ENCODE results near the gene COX6A1.
"Not testable (repeated sequence)": the region's sequence is repeated elsewhere in the genome, so short reads cannot be mapped to it uniquely, and the experiment has no call there.

The COX6A1 gene

DNA sequence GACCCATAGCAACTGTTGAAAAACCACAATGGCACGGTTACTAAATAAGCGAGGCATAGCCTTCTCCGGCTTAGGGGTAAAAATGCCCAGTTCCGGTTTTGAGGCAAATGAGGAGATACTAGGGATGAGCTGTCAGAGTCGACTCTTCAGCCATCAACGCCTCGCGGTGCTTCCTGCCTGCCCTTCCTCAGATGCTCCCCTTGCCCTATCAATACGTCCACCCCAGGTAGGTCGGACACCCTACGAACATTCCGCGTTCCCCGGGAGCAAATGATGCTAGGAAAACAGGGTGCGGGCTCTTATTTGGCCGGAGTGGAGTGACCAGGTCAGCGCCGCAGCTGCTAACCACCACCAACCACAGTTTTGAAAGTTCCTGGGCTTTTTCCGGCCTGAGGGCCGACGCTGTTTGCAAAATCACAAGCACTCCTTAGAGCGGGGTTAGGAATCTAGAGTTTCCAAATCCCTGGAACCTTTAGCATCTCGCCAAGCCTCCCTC, 30.5 kb downstream of the COX6A1 start:
- DNase-seq = peak; percentile 69 to 78 (median 71)

DNA sequence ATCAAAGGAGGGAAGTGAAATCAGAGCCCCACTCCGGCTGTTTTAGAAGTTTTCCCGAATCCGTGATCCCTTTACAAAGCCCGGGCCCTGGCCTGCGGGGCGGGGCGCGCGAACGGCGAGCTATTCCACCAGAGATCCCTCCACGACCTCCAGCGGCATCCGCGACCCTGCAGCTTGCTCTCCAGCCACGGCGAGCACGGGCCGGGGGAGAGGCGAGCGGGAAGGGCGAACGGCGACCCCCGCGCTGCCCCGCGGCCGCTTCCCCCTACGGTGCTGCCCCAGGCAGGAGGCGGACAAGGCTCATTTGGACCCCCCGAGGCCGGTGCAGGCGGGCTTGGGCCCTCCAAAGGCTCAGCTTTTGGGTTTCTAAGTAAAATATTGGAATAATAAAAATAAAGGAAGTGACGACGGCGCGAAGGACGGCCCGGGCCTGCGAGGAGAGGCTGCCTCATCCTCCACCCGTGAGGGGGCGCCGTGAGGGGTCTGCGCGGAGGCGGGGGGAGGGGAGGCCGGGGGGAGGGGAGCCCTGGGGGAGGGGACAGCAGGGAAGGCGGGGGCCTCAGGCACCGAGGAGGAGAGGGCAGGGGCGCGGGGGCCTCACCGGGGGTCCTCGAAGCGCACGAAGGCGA, 31.0 kb downstream of the COX6A1 start:
- DNase-seq = peak in 2 of 3 donors; percentile 39 to 57

GRCh38 chr12:120469450-120470149, 31.7 kb downstream of the COX6A1 start, which contains the start of gene SRSF9:
SRSF9 (minus strand) TSS chr12:120469748; CDS start chr12:120469609, 139 bp downstream.
- DNase-seq = peak; percentile 98 to 99 (median 99)

GRCh38 chr12:120470150-120470784, 32.4 kb downstream of the COX6A1 start:
- DNase-seq = no peak

GRCh38 chr12:120472521-120472920, 34.6 kb downstream of the COX6A1 start:
- peak in 2 of 3 donors; percentile 43 to 53 for DNase-seq

DNA sequence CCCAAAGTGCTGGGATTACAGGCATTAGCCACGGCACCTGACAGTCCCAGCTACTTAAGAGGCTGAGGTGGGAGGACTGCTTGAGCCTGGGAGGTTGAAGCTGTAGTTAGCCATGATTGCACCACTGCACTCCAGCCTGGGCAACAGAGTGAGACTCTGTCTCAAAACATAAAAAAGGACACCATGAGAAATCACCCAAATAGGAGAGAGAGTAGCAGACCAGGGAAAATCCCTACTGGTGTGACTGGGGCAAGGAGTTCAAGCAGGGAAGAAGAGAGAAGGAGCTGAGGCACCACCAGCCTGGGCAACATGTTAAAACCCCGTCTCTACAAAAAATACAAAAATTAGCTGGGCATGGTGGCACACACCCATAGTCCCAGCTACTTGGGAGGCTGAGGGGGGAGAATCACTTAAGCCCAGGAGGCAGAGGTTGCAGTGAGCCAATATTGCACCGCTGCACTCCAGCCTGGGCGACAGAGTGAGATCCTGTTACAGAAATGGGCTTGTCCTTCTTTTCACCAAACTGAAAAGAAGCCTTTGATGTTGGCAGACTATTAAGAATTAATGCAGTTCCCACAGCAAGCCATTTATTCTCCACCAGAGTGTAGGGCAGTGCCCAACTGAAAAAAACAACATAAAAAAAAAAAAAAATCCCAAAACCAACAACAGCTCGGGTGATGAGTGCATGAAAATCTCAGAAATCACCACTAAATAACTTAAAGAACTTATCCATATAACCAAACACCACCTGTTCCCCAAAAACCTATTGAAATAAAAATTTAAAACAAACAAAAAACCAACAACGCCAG, 36.1 kb downstream of the COX6A1 start:
- DNase-seq = peak; percentile 29 to 55 (median 41)

- DNase-seq = peak; percentile 83 to 88 (median 86)
These were observed 36.7 kb downstream of the COX6A1 start for GRCh38 chr12:120474616-120474960.

DNA sequence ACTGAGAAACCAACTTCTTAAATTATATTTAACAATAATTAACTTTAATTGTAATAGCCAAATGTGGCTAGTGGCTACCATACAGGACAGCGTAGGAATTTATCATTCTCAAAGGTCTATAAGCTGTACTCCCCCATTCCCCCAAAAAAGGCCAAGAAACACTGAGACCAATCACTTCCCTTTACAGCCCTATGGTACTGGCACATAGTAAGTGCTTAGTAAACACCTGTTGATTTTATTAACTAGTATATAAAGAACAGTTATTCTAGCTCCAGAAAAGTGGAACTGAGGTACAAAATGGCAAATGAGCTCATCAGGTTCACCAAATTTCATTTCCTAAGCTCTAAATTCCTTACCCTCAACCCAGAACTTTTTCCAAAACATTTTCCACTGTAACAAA, 37.7 kb downstream of the COX6A1 start:
- no peak for DNase-seq

GRCh38 chr12:120479458-120479857, 41.5 kb downstream of the COX6A1 start:
- DNase-seq = no peak

- DNase-seq = no peak
These were observed 42.3 kb downstream of the COX6A1 start for GRCh38 chr12:120480211-120480610.

DNA sequence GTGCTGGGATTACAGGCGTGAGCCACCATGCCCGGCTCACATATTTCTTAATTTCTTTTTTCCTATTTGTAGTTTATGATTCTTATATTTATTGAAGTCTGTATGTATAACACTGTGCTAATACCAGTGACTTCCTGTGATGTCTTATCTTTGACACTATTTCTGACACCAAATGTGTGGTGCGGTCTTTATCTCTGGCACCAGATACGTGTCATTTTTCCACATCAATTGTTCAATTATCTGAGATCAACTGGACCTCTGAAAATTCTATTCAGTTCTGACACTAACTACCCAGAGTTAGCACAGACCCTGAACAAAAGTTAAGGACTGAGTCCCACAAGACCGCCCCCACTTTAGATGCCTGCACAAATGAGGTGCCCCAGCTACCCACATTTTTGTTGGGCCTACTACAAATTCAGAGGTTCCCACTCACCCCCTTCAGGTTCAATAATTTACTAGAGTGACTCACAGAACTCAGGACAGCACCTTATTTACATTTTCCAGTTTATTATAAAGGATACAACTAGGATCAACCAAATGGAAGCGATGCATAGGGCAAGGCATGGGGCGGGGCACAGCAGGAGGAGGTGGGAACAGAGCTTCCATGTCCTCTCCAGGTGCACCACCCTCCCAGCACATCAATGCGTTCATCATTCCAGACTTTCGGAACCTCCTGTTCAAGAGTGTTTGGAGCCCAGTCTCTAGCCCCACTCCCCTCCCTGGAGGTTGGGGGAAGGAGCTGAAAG, 43.3 kb downstream of the COX6A1 start:
- no peak for DNase-seq

- peak in 2 of 3 donors; percentile 27 for DNase-seq
These were observed 45.7 kb downstream of the COX6A1 start for GRCh38 chr12:120483621-120484020.

- DNase-seq = no peak
These were observed 48.3 kb downstream of the COX6A1 start for GRCh38 chr12:120485961-120486881.

DNA sequence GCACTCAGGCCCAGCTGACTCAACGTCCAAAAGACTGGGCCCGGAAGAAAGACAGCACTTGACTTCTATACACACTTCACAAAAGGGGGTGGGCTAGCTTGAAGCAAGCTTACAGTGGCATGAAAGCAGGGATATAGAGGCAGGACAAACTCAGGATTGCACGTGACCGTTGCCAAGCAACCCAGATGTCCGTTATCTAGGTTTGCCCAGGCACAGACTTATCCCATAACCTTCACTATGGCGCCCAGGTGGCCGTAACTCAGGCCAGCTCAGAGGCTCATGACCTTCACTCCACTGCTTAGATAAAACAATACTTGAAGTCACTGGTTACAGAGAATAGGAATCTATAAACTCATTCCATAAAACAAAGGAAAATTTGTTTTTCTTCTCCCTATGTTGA, 49.6 kb downstream of the COX6A1 start:
- not testable (repeated sequence) for DNase-seq

- no peak for DNase-seq
These were observed 50.2 kb downstream of the COX6A1 start for GRCh38 chr12:120488057-120488640.

DNA sequence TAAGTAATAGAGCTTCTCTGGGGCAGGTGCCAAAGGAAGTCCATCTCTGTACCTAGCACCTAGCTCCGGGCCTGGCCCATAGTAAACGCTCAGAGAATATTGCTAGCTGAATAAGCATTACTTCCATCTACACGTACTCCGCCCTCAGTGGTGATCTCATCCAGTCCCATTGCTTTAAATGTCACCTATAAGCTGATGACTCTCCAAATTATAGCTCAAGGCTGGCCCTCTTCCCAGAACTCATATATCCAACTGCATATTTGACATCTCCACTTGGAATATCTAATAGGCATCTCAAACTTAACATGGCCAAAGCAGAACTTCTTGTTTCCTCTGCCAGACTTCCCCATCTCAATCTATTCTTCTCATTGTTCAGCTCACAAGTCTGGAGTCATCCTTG, 51.1 kb downstream of the COX6A1 start:
- DNase-seq = no peak

DNA sequence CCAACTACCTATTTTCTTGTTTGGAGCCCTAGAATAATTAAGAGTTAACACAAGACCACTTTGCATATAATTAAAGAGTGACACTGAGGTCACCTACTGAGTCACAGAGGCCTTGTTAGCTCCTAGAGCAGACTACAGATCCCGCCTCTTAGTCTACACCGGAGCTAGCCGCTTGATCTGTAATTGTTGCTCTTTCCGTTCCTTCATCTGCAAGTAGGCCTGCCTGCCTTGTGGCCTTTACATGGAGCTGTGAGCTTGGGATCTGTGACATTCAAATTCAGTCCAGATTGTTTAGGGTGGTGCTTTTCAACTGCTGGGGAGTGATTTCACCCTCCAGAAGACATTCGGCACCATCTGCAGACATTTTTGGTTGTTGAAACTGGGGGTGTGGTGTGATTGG, 52.4 kb downstream of the COX6A1 start:
- no peak for DNase-seq
